AML-193 (cell line): ENCODE measurements around the gene SLC22A16.
A peak's percentile ranks its signal among the peaks of the same experiment; 100 is the strongest.
"Not testable (repeated sequence)": the region's sequence is repeated elsewhere in the genome, so short reads cannot be mapped to it uniquely, and the experiment has no call there.

Experiments
- DNase-seq, 2 experiments: peaks; one replicate each; lab custom pipeline; 2025; lab: John Stamatoyannopoulos, UW

SLC22A16 gene

GRCh38 chr6:110490110-110490509 lies 13.7 kb upstream of the SLC22A16 start:
- no peak for DNase-seq

- DNase-seq, result no peak
Observed at GRCh38 chr6:110488606-110489190, 12.3 kb upstream of the SLC22A16 start.

- not testable (repeated sequence) for DNase-seq
Observed at GRCh38 chr6:110487968-110488381, 11.6 kb upstream of the SLC22A16 start.

- DNase-seq, result no peak
Observed at GRCh38 chr6:110486756-110487155, 10.3 kb upstream of the SLC22A16 start.

- peak; percentile 56 to 68 for DNase-seq
Observed at GRCh38 chr6:110485491-110485890, 9.1 kb upstream of the SLC22A16 start.

- peak; percentile 99 for DNase-seq
Observed at GRCh38 chr6:110484321-110484720, 7.9 kb upstream of the SLC22A16 start.

GRCh38 chr6:110482774-110483400 lies 6.5 kb upstream of the SLC22A16 start:
- DNase-seq, result no peak

GRCh38 chr6:110481081-110481480 lies 4.7 kb upstream of the SLC22A16 start:
- DNase-seq, result no peak

GRCh38 chr6:110475066-110475653 lies 1.3 kb downstream of the SLC22A16 start:
- DNase-seq, result peak; percentile 100

- no peak for DNase-seq
Observed at GRCh38 chr6:110474500-110474899, 1.9 kb downstream of the SLC22A16 start.

- no peak for DNase-seq
Observed at GRCh38 chr6:110472739-110473138, 3.7 kb downstream of the SLC22A16 start.

GRCh38 chr6:110471726-110472365 lies 4.6 kb downstream of the SLC22A16 start:
- DNase-seq, result no peak

GRCh38 chr6:110468731-110469130 lies 7.7 kb downstream of the SLC22A16 start:
- DNase-seq, result no peak

GRCh38 chr6:110467566-110468140 lies 8.8 kb downstream of the SLC22A16 start:
- DNase-seq, result no peak

- DNase-seq, result no peak
Observed at GRCh38 chr6:110462884-110463481, 13.4 kb downstream of the SLC22A16 start.

GRCh38 chr6:110461376-110461775 lies 15.0 kb downstream of the SLC22A16 start:
- no peak for DNase-seq

GRCh38 chr6:110459137-110459536 lies 17.3 kb downstream of the SLC22A16 start:
- DNase-seq, result no peak

GRCh38 chr6:110458476-110458875 lies 17.9 kb downstream of the SLC22A16 start:
- no peak for DNase-seq

- peak; percentile 78 for DNase-seq
Observed at GRCh38 chr6:110457567-110458175, 18.7 kb downstream of the SLC22A16 start.

- no peak for DNase-seq
Observed at GRCh38 chr6:110456694-110457093, 19.7 kb downstream of the SLC22A16 start.

- DNase-seq, result no peak
Observed at GRCh38 chr6:110449541-110449895, 26.9 kb downstream of the SLC22A16 start.
